Endothelial cell of umbilical vein (primary cell): ENCODE measurements around the gene TTC22. TPM values are rescaled to one million over a fixed set of nuclear protein-coding genes. Genes with fewer than 3 reads are reported as not detected.

Experiments
- BruUV-seq: library from RNA; stranded (reverse); fragments of 400-500 nt; replicated peaks from 2 replicates; lab custom pipeline; 2021; lab: Mats Ljungman, UMichigan
- CTCF ChIA-PET: fragments of 300-600, 350-600 bp; sonication (Branson Sonifier 250); formaldehyde crosslinking; loops from one replicate; lab custom pipeline; 2021; ENCODE audit warnings: antibody characterized with exemption, inconsistent platforms; lab: Charles Lee
- POLR2A ChIA-PET: fragments of 300-600, 350-600 bp; sonication (Branson Sonifier 250); formaldehyde crosslinking; loops from one replicate; lab custom pipeline; 2021; ENCODE audit warnings: antibody characterized with exemption, inconsistent platforms; lab: Charles Lee
- DNase-seq: peaks from one replicate; pipeline ENCODE4 v3.0.0-alpha.2; 2011; ENCODE audit warnings: low read depth, low spot score
- FAIRE-seq: peaks from 2 replicates; lab custom pipeline; 2011; peaks lifted over from hg19 to GRCh38; lab: Jason Lieb, UNC
- H2AFZ ChIP-seq: 2 replicates; pipeline ENCODE4 v1.6.0; 2012; ENCODE audit warnings: low read depth, low read length, control low read depth, inconsistent platforms
- H3K27ac ChIP-seq: 2 replicates; pipeline ENCODE4 v1.5.1; 2011; ENCODE audit warnings: low read depth, mild to moderate bottlenecking, control low read depth, low read length, moderate library complexity; ENCODE audit not compliant: insufficient read depth
- H3K27me3 ChIP-seq, 2 experiments: 2 replicates each; pipeline versions ENCODE4 v1.6.0 to v1.6.1; 2011; ENCODE audit warnings: low read length in 2 of 2, mixed read lengths in 1 of 2; ENCODE audit not compliant: control insufficient read depth in 2 of 2, insufficient read depth in 2 of 2
- H3K36me3 ChIP-seq, 2 experiments: 2 replicates in 1 of 2; 3 replicates in 1 of 2; pipeline ENCODE4 v1.5.1; 2011; ENCODE audit warnings: low read length in 2 of 2, mild to moderate bottlenecking in 1 of 2, moderate library complexity in 1 of 2; ENCODE audit not compliant: control insufficient read depth in 2 of 2, insufficient read depth in 2 of 2; ENCODE audit errors: extremely low read depth in 1 of 2
- H3K4me1 ChIP-seq: 3 replicates; pipeline ENCODE4 v1.5.1; 2011; ENCODE audit warnings: mild to moderate bottlenecking, low read length; ENCODE audit not compliant: control insufficient read depth, insufficient read depth; ENCODE audit errors: extremely low read depth
- H3K4me2 ChIP-seq: 2 replicates; pipeline ENCODE4 v1.6.1; 2011; ENCODE audit warnings: low read length, control low read depth, mixed read lengths; ENCODE audit not compliant: insufficient read depth
- H3K4me3 ChIP-seq, 3 experiments: fragments of 200-600 bp in 1 of 3; sonication (generic), shearing (Covaris generic) in 1 of 3; replicated peaks in 1 of 3; 2 replicates each; pipeline ENCODE4 v1.5.1; 2011 to 2016; ENCODE audit warnings: control low read depth in 3 of 3, low read length in 3 of 3, mild to moderate bottlenecking in 2 of 3, inconsistent platforms in 1 of 3, low read depth in 1 of 3, moderate library complexity in 1 of 3; ENCODE audit not compliant: insufficient read depth in 1 of 3
- H3K79me2 ChIP-seq: 2 replicates; pipeline ENCODE4 v1.6.0; 2012; ENCODE audit warnings: low read length, inconsistent platforms; ENCODE audit not compliant: control insufficient read depth, insufficient read depth
- H3K9ac ChIP-seq: replicated peaks from 2 replicates; pipeline ENCODE3; 2011; ENCODE audit warnings: low read length, control low read depth; ENCODE audit not compliant: insufficient read depth; ENCODE audit errors: extremely low read depth
- H3K9me1 ChIP-seq: replicated peaks from 3 replicates; pipeline ENCODE4 v1.6.0; 2011; ENCODE audit warnings: mild to moderate bottlenecking, low read length; ENCODE audit not compliant: control insufficient read depth, insufficient read depth; ENCODE audit errors: extremely low read depth
- H3K9me3 ChIP-seq: replicated peaks from 2 replicates; pipeline ENCODE4 v1.5.1; 2012; ENCODE audit warnings: low read length, inconsistent platforms; ENCODE audit not compliant: control insufficient read depth, insufficient read depth
- H4K20me1 ChIP-seq: replicated peaks from 2 replicates; pipeline ENCODE3; 2011; ENCODE audit warnings: mild to moderate bottlenecking, low read length; ENCODE audit not compliant: control insufficient read depth, insufficient read depth; ENCODE audit errors: extremely low read depth
- GATA2 ChIP-seq: IDR thresholded peaks from 2 replicates; pipeline ENCODE4 v1.7.0; 2011; ENCODE audit warnings: low read depth, mild to moderate bottlenecking, moderate library complexity, mixed read lengths, low read length; ENCODE audit not compliant: insufficient read length, insufficient read depth
- JUN ChIP-seq: IDR thresholded peaks from 2 replicates; pipeline ENCODE4 v1.6.1; 2011; ENCODE audit warnings: borderline replicate concordance, low read depth; ENCODE audit not compliant: insufficient read length, insufficient read depth
- MYC ChIP-seq: IDR thresholded peaks from one replicate; pipeline ENCODE4 v1.6.1; 2011; ENCODE audit warnings: mild to moderate bottlenecking, low read depth, low read length
- POLR2AphosphoS5 ChIP-seq: IDR thresholded peaks from 2 replicates; pipeline ENCODE4 v1.6.1; 2012; ENCODE audit warnings: low read depth, mild to moderate bottlenecking, control low read depth, low read length, moderate library complexity; ENCODE audit not compliant: insufficient read depth
- dilution Hi-C: fragments of 300-500 bp; cut with MboI; formaldehyde crosslinking; loops from one replicate; pipeline ENCODE4 v1.15.0; 2019; ENCODE audit warnings: low sequenced_read_pairs; ENCODE audit not compliant: extremely low pct_ligation_motif_present
- intact Hi-C: fragments of 100-400 bp; cut with micrococcal nuclease; formaldehyde crosslinking; loops from one replicate; pipeline ENCODE4 v1.10.0; 2022
- polyA plus RNA-seq, 4 experiments: library from polyadenylated mRNA; depleted of rRNA in 3 of 4; stranded (reverse) in 3 of 4; unstranded in 1 of 4; fragments of >200 nt; gene quantifications; 2 replicates each; pipeline versions ENCODE4 v1.2.1 to v1.2.3, GENCODE V29; 2011 to 2012; ENCODE audit warnings: missing spikeins in 1 of 4
- total RNA-seq: library from RNA; stranded (reverse); gene quantifications from 2 replicates; pipeline ENCODE4 v1.2.3, GENCODE V29; 2021
- TF ChIP-seq, protein P1 (sequence below), 2 donors: IDR thresholded peaks; 1 replicate in 1 of 2; 2 replicates in 1 of 2; pipeline ENCODE4 v1.5.1; 2011; ENCODE audit warnings: low read length in 2 of 2, mild to moderate bottlenecking in 2 of 2, moderate library complexity in 2 of 2, control low read depth in 1 of 2, inconsistent platforms in 1 of 2, low read depth in 1 of 2; ENCODE audit not compliant: insufficient read depth in 1 of 2; ENCODE audit errors: extremely low read depth in 1 of 2

TTC22 gene
- total and polyA plus RNA-seq, 2 donors (not counting 3 experiments of a cell fraction or from before 2014, with no cell fraction given), result not detected

DNA sequence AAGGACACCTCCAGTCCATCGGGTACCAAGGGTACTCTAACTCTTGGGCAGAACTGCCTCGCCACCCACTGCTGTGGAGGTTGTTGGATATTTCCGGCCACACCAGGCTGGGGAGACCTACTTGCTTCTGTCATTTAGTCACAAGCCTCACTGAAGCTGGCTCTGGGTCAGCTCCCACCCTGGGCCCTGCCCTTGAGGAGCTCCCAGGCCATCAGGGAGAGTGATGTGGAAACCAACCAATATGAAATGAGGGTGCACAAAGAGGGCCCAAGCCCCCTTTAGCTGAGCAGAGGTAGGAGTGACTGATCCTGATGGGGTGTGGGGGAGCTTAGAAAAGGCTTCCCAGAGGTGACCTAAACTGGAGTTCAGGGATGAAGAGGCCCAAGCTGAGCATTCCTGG, 56.4 kb downstream of the TTC22 start:
- CTCF ChIA-PET, result interaction anchor here (1.4 to 1.7 kb wide), 3 partner anchors 10 to 18 kb away, joined by 3 to 5 read pairs (median 4); no protein-coding TSS in a partner anchor
- H3K4me3 ChIP-seq, result no peak overlapping the region
- TF ChIP-seq, protein P1, sequence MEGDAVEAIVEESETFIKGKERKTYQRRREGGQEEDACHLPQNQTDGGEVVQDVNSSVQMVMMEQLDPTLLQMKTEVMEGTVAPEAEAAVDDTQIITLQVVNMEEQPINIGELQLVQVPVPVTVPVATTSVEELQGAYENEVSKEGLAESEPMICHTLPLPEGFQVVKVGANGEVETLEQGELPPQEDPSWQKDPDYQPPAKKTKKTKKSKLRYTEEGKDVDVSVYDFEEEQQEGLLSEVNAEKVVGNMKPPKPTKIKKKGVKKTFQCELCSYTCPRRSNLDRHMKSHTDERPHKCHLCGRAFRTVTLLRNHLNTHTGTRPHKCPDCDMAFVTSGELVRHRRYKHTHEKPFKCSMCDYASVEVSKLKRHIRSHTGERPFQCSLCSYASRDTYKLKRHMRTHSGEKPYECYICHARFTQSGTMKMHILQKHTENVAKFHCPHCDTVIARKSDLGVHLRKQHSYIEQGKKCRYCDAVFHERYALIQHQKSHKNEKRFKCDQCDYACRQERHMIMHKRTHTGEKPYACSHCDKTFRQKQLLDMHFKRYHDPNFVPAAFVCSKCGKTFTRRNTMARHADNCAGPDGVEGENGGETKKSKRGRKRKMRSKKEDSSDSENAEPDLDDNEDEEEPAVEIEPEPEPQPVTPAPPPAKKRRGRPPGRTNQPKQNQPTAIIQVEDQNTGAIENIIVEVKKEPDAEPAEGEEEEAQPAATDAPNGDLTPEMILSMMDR (IDR thresholded peaks at IDR 0.05; ENCODE audit: extremely low read depth in 1 of 2, insufficient read depth in 1 of 2, low read depth in 1 of 2, low read length in 2 of 2), result no peak
- TF ChIP-seq MYC (no peak), JUN (no peak), POLR2AphosphoS5 (no peak), GATA2 (no peak)
- no TSS peak for BruUV-seq
- POLR2A ChIA-PET, result no interaction called here
- no peaks in the 10 kb centered on the region for H3K9me1 ChIP-seq
- H3K9me3 ChIP-seq, result no peaks in the 10 kb centered on the region
- no peak overlapping the region for H2AFZ ChIP-seq
- H3K9ac ChIP-seq, result no peak overlapping the region
- H3K79me2 ChIP-seq, result no peaks in the 10 kb centered on the region
- no peaks in the 10 kb centered on the region for H3K4me1 ChIP-seq
- no peak for FAIRE-seq
- H3K27me3 ChIP-seq, result no peaks in the 10 kb centered on the region
- no peak overlapping the region for H3K4me2 ChIP-seq
- no peak overlapping the region for H3K27ac ChIP-seq
- dilution Hi-C loops (no loop called here), intact Hi-C loops (no loop called here)
- no peak for DNase-seq
- H3K36me3 ChIP-seq, result peaks cover 4 to 16% of the 10 kb centered on the region in 2 experiments
- H4K20me1 ChIP-seq, result no peaks in the 10 kb centered on the region
